ENCODE measurements around the gene MTARC2.

DNA sequence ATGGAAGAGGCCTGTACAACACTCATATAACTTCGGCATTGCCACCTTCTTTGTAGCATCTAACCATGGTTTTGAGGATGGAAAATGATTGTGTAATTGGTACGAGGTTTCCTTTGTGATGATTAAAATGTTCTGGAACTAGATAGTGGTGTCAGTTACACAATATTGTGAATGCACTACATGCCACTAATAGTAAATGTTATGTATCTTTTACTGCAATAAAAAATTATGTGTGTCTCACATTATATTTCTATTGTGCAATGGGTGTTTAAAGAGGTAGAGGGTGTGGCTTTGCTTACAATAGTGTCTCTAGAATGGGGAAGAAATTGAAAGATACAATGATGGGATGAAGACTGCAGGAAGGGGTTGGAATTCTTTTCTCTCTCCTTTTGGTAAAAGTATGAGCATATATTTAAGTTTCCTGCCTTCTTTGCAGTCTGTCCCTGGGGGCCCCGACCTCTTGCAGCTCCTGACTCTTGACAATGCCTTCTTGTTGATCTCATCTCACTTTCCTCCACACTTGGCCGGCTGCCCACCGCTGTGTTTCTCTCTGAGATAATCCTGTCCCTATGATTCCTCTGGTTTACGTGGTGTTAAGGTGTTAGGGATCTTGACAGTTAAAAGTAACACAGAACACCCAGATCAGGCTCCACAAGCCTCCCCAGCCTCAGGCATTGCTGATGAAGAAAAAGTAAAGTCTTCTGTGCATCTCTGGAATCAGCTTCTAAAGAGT, 77.9 kb downstream of the MTARC2 start:
- no peak for TF ChIP-seq POLR2AphosphoS5 (IDR thresholded peaks at IDR 0.05; ENCODE audit: low read depth, low read length)
- no peak for TF ChIP-seq TAF1 (IDR thresholded peaks at IDR 0.05; ENCODE audit: borderline replicate concordance, insufficient read depth, low read length)
- TF ChIP-seq, protein P1, sequence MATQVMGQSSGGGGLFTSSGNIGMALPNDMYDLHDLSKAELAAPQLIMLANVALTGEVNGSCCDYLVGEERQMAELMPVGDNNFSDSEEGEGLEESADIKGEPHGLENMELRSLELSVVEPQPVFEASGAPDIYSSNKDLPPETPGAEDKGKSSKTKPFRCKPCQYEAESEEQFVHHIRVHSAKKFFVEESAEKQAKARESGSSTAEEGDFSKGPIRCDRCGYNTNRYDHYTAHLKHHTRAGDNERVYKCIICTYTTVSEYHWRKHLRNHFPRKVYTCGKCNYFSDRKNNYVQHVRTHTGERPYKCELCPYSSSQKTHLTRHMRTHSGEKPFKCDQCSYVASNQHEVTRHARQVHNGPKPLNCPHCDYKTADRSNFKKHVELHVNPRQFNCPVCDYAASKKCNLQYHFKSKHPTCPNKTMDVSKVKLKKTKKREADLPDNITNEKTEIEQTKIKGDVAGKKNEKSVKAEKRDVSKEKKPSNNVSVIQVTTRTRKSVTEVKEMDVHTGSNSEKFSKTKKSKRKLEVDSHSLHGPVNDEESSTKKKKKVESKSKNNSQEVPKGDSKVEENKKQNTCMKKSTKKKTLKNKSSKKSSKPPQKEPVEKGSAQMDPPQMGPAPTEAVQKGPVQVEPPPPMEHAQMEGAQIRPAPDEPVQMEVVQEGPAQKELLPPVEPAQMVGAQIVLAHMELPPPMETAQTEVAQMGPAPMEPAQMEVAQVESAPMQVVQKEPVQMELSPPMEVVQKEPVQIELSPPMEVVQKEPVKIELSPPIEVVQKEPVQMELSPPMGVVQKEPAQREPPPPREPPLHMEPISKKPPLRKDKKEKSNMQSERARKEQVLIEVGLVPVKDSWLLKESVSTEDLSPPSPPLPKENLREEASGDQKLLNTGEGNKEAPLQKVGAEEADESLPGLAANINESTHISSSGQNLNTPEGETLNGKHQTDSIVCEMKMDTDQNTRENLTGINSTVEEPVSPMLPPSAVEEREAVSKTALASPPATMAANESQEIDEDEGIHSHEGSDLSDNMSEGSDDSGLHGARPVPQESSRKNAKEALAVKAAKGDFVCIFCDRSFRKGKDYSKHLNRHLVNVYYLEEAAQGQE (IDR thresholded peaks at IDR 0.05; ENCODE audit: insufficient read depth in 1 of 2, low read depth in 2 of 2, low read length in 2 of 2), result no peak
- TF ChIP-seq SIN3A (IDR thresholded peaks at IDR 0.05; ENCODE audit: borderline replicate concordance, insufficient read depth, low read length), result no peak
- TF ChIP-seq FOXP2 (optimal IDR thresholded peaks at IDR 0.05; ENCODE audit: borderline replicate concordance, extremely low read depth, extremely low read length, insufficient read depth), result no peak

All from PFSK-1 (cell line).